Cortex of kidney (tissue), 1 donor: ENCODE data around the gene AZU1.

ENCODE experiments used
- DNase-seq: peaks from one replicate; lab custom pipeline; 2025; lab: John Stamatoyannopoulos, UW

AZU1 gene, protein sequence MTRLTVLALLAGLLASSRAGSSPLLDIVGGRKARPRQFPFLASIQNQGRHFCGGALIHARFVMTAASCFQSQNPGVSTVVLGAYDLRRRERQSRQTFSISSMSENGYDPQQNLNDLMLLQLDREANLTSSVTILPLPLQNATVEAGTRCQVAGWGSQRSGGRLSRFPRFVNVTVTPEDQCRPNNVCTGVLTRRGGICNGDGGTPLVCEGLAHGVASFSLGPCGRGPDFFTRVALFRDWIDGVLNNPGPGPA

DNA sequence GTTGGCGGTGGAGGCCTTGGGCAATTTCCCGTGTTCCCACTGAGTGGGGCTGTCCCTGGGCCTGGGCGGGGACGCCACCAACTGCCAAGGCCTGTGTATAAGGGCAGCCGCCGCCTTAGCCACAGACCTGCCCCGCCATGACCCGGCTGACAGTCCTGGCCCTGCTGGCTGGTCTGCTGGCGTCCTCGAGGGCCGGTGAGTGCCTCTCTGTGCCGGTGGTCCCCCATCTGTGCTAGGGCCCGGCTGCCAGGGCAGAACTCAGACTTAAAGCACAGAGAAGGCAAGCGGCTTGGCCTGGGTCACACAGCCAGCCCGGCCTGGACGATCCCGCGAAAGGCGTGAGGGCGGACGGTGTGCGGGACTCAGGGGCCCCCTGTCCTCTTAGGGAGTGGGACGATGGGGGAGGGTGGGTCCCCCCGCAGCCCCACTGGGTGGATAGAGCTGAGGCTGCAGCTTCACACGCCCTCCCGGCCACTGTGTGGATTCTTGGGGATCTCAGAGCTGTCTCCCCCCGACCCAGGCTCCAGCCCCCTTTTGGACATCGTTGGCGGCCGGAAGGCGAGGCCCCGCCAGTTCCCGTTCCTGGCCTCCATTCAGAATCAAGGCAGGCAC is at the start of gene AZU1:
TSS of gene AZU1 (plus strand) at position 128 of the 612 bp plus-strand sequence. CDS start at position 138, 10 bp downstream.
- DNase-seq: no peak

DNA sequence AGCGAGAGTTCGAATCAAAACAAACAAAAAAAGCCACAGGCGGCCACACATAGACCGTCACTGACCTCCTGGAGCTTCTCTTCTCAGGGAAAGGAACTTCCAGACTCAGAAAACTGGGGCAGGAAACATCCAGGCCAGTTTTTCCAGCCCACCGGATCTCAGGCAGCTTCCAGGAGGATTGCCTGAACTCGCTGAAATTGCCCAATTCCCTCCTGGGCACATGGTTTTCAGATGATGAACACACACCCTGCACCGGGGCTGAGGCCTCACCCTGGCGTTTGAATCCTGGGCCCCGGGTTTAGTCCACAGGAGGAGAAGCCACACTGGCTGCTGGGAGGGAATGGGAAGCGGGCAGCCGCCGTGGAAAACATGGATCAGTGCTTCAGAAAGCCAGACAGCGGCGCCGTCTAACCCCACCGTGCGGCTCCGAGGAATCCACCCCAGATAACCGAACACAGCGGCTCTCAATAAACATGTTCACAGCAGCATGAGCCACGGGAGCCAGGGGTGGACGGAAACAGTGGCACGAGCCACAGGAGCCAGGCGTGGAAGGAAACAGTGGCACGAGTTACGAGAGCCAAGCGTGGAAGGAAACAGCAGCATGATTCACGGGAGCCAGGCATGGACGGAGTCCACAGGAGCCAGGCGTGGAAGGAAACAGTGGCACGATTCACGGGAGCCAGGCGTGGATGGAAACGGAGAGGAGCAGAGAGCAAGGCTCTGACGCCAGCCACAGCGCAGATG is 48.6 kb upstream of the AZU1 start:
- DNase-seq: no peak

DNA sequence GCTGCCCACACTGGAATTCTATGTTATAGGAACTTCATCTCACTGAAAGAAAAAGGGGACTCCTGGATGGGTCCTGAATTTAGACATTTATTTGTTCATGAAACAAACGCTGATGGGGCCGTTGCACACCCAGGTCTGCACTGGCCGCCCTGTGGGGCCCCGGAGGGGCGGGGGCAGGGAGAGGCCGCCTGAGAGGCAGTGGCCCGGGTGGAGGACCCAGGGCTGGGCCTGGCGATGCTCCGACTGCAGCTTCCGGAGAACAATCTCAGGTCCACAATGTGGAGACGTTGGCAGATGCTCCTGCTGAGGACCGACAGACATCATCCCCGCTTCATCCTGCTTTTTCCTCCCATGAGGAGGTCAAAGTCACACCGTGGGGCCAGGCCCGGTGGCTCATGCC is 46.7 kb upstream of the AZU1 start:
- DNase-seq: no peak

DNA sequence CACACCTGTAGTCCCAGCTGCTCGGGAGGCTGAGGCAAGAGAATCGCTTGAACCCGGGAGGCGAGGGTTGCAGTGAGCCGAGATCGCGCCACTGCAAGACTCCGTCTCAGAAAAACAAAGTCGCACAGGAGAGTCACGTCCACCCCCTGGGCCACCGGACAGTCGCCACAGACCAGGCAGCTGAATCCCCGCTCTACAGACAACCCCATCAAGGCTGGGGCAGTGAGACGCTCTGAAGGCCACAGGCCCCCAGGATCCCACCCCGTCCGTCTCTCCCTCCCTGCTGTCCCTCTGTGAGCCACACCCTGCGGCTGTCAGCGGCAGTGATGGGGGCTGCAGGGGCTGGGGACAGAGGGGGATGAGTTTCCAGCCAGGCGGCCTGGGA is 45.8 kb upstream of the AZU1 start:
- no peak for DNase-seq

DNA sequence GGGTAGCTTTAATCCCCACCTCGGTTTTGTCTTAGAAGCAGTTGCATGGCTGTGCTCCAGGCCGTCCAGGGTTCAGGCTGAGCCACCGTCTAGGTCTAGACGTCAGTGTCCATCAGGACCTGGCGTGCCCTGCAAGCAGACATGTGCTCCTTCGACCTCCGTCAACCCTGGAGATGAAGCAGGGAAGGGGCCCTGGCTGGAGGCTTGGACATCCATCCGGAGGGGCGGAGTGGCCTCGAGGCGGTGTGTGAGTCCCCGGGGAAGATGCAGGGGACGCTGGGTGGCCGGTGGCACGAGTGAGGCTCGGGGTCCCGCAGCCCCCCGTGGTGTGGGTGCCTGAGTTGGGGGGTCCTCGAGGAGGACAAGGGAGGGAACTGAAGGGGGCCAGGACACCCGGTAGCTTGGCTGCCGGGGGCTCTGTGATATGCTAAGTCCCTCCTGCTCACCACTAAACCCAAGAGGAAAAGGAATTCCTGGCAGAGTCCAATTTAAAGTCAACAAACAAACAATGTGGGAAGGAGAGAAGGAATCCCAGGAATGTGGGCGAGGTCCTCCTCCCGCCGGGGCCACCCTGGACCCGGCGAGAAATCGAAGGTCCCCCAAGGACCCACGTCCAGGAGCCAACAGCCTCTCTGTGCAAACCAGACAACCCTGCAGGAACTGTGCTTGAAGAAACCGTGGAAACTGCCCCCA is 45.3 kb upstream of the AZU1 start:
- no peak for DNase-seq

DNA sequence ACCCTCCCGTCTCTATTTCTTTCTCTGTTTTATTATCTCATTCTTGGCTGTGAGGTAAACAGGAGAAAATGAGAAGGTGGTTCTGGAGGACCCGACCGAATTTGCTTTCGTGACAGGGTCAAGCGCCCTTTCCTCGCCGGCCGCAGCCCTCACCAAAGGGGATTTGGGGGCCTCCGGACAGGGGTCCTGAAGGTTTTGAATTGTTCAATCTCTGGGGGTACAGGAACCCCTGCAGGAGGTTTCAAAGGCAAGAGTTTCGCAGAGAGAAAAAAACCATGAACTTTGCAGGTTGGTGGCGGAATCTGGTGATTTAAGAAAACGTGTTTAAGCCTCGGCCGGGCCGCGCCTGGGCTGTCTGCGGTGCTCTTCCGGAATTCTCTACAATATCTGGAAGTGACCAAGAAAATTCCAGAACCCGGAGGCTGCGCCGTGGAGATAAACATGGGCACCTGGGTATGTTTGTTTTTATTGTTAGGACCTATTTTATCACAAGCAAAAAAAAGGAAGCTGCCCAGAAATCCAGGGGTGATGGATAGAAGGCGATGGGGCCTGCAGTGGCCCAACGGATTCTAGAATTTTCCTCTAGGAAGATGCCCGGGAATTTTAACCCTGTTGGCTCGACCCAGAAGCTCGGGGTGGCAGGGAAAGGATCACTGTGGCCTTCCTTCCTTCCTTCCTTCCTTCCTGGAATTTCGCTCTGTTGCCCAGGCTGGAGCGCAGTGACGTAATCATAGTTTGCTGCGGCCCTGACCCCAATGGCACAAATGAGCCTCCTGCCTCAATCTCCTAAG is 44.6 kb upstream of the AZU1 start:
- DNase-seq: no peak

DNA sequence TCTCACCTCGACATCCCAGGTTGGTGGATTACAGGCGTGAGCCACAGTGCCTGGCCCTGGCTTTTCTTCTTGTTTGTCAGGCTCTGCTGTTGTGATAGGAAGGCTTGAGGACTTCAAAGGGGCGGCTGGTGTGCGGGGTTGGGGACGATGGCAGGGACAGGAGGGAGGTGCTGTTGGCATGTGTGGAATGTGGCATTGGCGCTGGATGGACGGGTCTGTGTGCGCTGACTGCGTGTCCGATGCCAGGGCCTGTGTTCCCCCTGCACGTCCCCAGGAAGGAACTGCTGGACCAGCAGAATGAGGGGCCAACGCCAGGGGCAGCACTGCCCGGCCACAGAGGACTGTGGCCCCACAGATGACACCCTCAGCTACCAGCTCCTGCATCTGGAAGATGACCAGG is 43.1 kb upstream of the AZU1 start:
- DNase-seq: no peak

DNA sequence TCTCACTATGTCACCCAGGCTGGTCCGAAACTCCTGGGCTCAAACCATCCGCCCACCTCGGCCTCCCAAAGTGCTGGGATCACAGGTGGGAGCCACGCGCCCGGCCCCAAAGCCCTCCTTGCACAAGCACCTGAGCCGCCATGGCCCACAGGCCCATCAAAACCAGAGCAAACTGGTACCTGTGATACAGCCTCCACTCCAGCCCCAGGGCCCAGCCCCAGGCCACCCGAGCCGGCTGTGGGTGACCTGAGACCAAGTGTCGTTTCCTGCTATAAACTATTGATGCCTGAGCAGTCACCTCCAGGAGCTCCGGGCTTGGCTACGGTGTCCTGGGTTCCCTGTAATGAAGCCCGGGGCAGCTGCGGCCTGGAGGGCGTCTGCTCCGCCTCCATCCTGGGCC is 40.1 kb upstream of the AZU1 start:
- no peak for DNase-seq

DNA sequence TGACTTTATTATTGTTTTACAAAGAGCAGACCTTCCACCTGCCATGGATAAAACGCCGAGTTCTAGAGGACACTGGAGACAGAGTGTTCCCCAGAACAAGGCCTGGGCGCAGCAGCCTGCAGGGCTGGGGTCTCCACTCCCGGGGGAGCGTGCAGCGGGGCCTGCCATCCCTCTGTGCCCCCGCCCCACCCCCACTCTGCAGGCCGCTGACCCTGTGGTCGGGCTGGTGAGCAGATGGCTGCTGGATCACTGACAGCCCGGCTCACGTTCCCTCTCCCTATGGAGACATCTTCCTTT is 39.0 kb upstream of the AZU1 start:
- no peak for DNase-seq

DNA sequence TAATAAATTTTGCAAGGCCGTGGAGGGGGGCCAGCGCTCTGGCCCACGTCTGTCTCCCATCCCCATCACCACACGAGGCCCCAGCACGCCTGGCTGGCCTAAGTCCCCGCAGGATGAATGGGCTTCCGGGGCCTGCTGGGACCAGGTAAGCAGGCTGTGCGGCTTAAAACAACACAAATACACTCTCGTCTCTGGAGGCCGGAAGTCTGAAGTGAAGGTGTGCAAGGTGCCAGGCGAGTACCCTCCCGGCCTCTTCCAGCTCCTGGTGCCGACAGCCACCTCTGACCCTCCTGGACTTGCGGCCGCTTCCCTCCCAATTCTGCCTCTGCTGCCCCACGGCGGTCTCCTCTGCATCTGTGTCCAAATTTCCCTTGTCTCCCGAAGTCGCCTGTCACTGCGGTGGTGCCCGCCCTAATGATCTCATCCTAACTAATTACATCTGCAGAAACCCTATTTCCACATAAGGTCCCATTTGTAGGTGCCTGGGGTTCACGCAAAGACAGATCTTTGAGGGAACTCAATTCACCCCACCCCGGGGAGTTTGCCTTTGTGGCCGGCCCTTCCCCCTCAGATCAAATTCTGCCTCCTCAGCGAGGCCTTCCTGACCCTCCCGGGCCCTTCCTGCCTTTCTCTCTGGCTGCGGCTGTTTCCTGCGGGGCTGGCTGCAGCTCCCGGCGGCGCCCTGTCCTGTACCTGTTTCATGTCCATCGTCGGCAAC is 38.5 kb upstream of the AZU1 start:
- no peak for DNase-seq

DNA sequence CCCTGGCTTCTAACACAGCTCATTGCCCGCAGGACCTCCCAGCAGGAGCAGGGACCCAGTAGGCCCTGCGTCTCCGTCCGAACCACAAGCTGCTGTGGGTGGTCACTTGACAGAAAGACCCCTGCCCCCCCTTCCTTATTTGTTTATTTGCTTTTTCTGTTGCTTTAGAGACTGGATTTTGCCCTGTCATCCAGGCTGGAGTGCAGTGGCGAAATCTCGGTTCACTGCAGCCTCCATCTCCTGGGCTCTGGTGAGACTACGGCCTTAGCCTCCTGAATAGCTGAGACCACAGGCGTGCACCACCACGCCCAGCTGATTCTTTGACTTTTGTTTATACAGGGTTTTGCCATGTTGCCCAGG is 38.0 kb upstream of the AZU1 start:
- DNase-seq: no peak

DNA sequence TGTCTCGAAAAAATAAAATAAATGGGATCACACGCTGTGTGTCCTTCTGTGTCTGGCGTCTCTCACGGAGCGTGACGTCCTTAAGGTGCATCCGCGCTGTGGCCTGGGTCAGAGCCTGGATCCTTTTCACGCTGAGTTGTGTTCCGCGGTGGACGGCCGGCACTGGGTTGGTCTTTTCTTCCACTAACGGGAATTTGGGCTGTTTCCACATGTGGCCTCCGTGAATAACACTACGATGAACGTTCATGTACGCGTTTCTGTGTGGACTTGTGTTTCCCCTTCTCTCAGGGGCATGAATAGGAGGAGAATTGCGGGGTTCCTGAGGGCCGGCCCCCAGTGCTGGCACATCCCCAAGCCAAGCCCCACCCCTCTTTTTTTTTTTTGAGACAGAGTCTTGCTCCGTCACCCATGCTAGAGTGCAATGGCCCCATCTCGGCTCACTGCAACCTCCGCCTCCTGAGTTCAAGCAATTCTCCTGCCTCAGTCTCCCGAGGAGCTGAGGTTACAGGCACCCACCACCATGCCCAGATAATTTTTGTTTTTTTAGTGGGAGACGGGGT is 36.5 kb upstream of the AZU1 start:
- no peak for DNase-seq

DNA sequence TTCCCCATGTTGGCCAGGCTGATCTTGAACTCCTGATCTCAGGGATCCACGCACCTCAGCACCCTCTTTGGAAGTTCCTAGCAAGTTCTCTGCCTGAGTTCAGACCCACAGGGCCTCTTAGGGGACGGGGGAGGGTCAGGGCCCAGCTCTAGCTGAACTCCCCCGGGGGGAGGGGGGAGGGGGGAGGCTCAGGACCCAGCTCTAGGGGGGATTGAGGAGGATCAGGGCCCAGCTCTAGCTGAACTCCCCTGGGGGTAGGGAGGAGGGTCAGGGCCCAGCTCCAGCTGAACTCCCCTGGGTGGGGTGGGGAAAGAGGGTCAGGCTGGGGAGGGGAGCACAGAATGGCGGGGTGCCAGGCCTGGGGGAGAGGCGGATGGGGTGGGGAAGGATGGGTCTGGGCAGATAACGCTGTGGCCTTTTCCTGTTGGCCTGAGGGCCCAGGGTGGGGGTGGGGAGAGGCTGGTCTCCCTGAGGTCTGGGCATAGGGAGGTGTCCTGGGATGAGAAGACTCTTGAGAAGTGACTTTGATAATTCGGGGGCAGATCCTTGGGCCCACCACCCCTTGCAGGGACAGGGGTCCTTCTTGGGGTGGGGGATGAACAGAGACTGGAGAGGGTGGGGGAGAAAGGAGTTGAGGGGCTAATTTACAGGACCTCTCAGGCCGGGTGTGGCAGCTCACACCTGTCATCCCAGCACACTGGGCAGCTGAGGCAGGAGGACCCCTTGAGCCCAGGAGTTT is 35.9 kb upstream of the AZU1 start:
- DNase-seq: no peak

DNA sequence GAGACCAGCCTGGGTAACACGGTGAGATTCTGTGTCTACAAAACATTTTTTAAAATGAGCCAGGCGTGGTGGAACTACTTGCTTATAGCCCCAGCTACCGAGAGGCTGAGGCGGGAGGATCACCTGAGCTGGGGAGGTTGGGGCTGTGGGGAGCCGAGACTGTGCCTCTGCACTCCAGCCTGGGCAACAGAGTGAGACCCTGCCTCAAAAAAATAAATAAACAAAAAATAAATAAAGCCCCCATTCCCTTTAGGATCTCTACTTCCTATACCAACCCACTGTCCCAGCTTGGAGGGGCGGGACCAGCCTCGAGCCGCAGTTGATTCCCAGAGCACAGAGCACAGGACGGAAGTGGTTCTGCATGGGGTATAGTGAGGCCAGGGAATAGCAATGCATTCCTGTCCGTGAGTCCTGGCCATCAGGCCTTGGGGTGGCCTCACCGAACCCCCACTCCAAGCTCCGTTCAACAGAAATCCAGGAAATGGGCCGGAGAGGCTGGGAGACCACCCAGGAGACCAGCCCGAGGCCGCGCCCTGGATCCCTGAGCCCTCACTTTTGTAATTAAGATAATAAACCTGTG is 35.2 kb upstream of the AZU1 start:
- no peak for DNase-seq

DNA sequence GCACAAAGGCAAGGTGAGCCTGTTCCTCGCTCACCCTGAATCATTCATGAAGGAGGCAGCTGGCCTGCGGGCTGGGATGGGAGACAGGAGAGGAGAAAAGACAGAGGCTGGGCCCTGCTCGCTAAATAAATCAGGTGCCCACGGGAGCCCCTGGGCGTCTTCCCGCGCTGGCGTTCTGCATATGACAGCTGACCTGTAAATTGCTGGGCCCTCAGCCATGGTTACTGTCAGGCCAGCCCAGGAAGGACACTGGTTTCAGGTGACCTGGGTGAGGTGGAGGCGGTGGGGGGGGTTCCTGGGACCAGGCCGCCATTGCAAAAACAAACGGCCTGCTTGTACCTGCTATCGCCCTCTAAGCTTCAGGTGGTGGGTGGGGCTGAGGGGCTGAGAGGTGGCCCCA is 33.8 kb upstream of the AZU1 start:
- DNase-seq: no peak

DNA sequence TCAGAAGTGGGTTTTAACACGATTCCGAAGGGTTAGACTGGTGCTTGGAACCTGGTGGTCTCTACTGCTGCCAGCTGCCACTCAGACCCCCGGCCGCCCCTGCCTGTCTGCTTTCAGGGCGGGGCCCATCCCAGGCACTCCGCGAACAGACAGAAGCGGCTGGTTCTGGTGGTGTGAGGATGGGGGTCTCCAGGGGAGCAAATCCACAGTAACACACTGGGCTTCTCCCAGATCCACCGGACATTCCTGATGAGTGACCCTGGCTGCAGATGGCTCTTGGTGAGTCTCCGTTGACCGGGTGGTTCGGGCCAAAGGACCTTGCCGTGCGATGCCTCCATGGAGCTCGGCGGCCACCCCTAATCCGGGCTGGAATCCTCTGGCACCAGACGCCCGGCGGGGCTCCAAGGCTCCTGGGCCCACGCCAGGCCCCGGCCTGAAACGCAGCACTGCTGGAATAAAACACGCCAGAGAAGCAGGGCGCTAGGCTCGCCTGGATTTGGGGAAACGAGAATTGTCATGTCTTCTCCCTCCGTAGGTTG is 32.5 kb upstream of the AZU1 start:
- no peak for DNase-seq

DNA sequence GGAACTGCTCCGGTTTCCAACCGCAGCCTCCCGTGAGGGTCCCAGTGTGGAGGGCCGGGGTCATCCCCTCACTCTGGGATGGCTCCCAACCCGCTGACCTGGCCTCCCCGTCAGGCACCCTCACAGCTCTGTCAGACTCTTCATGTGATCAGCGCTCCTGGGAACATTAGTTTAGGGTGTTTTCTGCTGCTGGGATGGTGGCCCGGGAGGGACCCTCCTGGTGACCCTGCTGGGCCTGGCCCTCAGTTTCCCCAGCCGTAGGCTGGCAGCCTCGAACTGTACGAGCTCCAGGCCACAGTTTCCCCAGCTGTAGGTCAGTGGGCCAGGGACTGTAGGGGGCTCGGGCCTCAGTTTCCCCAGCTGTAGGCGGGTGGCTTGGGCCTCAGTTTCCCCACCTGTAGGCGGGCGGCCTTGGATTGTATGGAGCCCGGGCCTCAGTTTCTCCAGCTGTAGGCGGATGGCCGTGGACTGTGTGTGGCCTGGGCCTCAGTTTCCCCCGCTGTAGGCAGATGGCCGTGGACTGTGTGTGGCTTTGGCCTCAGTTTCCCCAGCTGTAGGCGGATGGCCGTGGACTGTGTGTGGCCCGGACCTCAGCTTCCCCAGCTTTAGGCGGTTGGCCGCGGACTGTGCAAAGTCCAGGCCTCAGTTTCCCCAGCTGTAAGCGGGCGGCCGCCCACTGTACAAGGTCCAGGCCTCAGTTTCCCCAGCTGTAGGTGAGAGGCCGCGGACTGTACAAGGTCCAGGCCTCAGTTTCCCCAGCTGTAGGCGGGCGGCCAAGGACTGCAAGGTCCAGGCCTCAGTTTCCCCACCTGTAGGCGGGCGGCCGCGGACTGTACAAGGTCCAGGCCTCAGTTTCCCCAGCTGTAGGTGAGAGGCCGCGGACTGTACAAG is 31.7 kb upstream of the AZU1 start:
- DNase-seq: no peak

DNA sequence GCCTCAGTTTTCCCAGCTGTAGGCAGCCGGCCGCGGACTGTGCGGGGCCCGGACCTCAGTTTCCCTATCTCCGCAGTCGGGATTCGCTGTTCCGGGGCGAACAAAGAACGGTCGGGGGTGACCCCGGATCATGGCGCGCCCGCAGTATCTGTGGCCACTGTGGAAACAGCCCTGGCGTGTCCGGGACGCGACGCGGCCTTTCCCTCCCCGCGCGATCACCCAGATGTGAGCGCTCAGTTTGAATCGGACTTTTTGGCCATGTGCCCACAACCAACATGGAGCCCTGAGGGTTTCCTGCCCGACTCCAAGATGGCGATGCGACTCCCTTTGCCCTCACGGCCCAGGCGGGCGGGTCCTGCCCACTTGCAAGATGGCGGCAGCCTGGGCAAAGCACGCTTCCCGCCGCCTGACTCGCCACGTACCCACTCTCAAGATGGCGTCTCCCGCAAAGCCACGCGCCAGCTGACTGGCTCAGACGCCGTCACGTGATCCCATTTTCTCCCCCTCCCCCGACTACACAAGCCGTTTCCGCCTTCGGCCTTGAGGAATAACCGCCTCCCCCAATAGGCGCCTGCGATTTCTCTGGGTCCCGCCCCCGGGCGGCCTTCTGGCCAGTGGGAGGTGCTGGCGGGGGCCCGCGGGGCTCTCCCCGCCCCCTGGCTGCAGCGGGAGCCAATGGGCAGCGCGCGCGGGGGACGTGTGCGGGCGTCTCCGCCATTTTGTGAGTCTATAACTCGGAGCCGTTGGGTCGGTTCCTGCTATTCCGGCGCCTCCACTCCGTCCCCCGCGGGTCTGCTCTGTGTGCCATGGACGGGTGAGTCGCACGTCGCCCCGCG is 30.7 kb upstream of the AZU1 start, which contains the start of gene PTBP1:
TSS of gene PTBP1 (plus strand) at position 761 of the 836 bp plus-strand sequence. CDS start at position 807, 46 bp downstream.
- DNase-seq: peak; percentile 90
